GM19463 (cell line): ENCODE data around the gene TBCD.
A peak's percentile ranks its signal among the peaks of the same experiment; 100 is the strongest.
"Not testable (repeated sequence)": the region's sequence is repeated elsewhere in the genome, so short reads cannot be mapped to it uniquely, and the experiment has no call there.

ENCODE experiments used
- ATAC-seq: cut with Tn5 transposase; IDR thresholded peaks from one replicate; pipeline ENCODE4 v1.9.1; 2021; ENCODE audit warnings: mild to moderate bottlenecking, moderate library complexity; ENCODE audit not compliant: unreplicated experiment

The TBCD gene

DNA sequence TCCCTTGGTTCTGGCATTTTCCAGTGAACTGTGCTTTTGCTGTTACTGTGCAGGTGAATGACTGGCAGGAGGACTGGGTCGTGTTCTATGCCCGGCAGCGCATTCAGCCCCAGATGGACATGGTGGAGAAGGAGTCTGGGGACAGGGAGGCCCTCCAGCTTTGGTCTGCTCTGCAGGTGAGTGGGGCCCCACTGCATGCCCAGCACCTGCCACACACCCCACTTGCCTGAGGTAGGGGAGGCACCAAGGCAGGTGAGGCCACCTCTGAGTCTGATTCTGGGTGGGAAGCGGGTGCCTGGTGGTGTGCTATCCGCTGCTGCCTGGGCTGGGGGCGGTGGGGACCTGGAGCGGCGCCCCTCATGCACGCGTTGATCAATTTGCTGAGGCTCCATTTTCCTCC, 25.4 kb upstream of the TBCD start:
- no peak for ATAC-seq

DNA sequence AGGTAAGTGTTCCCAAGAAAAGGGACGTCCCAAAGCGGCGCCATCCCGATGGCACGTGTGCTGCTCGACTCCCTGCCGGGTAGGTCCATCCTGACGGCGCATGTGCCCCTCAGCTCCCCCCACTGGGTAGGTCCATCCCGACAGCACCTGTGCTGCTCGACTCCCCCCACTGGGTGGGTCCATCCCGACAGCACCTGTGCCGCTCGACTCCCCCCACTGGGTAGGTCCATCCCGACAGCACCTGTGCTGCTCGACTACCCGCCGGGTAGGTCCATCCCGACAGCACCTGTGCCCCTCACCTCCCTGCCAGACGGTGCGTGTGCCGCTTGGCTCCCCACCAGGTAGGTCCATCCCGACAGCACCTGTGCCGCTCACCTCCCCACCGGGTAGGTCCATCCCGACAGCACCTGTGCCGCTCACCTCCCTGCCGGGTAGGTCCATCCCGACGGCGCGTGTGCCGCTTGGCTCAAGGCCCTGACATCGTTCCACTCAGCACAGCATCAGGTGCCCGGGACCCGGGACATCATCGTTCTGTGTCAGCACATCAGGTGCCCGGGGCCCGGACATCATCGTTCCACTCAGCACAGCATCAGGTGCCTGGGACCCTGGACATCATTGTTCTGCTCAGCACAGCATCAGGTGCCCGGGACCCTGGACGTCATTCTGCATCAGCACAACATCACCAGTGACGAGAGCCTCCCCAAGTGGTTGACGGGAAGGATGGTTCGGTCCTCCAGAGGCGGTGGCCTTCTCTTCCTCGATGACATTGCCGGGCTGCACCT, 22.2 kb upstream of the TBCD start:
- no peak for ATAC-seq

DNA sequence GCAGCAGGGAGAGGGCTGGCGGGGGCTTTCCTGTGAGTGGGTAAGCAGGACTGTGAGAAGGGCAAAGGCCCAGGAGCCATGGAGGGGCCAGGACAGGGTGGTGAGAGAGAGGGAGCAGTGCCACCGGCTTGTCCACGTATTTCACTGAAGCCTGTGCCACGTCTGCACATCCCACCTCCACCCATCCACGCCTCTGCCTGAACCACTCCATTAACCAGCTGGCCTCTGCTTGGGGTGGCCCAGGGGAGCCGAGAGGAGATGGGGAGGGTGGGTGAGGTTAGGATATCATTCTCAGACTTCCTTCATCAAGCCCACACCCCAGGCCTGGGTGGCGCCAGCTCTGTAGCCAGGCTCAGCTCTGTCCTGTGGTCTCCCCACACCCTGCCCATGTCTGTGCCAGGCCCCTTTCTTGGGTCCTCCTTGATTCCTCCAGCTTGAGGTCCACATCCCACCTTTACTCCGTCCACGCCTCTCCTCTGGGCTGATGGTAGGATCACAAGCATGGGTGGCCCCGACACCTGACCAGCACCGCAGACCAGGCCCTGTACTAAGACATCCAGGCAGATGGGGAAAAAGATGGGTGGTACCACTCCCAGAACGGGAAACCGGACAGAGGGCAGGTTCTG, 19.6 kb upstream of the TBCD start:
- no peak for ATAC-seq

DNA sequence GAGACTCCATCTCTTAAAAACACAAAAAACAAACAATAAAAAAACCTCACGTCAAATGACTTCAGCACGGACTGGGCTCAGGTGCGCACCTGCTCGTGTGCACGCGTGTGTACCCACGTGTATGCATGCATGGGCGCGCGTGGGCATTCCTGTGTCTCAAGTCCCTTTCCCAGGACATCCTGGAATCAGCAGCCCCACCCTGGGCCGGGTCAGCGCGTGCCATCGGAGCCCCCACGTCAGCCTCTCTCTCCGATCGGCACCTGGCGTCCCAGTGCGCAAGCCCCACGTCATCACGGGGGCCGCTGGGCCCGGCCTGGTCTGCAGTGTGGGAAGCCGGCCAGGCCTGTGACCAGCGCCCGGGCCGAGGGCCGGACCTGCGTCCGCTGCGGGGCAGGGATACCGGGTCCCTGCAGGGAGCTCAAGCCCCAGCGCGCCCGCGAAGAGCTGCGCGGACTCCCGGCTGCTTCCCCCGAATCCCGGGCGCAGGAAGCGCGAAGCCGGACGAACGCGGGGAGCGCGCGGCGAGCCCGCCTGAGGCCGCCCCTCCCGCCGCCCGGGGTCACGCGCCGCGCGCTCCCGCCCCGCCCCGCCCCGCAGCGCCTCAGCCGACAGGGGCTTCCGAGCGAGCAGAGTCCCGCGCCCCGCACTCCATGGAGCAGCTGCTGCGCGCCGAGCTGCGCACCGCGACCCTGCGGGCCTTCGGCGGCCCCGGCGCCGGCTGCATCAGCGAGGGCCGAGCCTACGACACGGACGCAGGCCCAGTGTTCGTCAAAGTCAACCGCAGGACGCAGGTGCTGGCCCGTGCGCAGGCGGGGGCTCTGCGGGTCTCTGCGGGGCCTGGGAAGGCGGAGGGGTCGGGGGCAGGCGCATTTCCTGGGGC, 16.6 kb upstream of the TBCD start, which contains the start of gene FN3K:
FN3K (plus strand) TSS at position 629 of the 880 bp plus-strand sequence; CDS start at position 651, 22 bp downstream.
- no peak for ATAC-seq

DNA sequence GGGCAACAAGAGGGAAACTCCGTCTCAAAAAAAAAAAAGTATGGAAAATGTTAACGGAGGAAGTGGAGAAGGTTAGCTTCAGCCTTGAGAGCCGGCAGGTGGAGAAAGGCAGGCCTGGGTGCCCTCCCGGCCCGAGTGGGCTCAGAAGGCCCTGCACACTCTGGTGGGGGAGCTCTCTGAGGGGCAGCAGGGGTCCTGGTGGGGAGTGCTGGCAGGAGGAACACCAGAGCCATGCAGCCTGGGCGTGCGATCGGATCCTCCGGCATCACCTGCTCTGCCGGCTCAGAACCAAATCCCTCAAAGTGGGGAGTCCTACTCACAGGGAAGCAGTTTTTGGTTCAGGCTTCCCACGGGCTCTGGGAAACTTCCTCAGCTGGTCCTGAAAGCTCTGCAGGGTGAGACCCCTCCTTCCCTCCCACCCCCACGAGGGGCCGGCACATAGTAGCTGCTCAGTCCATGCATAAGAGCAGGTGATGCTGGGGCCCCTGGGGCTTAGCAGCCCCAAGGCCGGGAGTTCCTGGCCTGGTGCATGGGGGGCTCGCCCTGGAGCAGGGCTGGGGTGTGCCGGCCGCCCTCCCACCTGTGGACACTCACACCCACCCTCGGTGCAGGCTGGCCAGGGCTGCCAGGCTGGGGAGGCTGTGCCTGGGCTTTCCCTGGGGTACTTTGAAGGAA, 15.2 kb upstream of the TBCD start:
- ATAC-seq: no peak

DNA sequence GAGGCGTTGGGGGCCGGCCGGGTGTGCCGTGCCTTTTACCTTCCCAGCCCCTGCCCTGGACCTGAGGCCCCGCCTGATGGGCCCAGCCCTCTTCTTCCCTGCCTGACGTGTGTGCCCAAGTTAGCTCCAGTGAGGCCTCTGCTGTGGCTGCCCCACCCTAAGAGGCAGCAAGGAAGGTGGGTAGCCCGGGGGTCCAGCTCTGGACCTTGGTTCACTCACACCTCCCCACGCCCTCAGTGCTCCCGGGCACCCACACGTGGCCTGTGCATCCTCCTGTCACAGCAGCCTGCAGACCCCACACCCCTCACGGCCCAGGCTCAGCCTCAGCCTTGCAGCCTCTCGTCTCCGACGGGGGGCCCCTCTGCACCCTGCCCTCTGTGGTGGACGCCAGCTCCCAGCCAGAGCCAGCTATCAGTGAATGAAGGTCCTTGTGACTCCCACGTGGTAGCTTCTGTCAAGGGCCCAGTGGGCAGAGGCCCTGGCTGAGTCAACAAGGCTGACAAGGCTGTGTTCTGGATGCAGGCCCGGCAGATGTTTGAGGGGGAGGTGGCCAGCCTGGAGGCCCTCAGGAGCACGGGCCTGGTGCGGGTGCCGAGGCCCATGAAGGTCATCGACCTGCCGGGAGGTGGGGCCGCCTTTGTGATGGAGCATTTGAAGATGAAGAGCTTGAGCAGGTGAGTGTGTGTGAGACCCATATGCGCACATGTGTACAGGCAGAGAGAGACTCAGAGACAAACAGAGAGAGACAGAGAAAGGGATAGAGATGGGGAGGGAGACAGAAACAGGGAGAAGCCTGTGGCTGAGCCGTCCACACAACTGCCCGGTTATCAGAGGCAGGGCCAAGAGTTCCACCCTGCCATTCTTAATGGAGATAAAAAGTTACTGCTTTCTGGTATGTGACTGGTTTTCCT, 13.6 kb upstream of the TBCD start:
- ATAC-seq: no peak

DNA sequence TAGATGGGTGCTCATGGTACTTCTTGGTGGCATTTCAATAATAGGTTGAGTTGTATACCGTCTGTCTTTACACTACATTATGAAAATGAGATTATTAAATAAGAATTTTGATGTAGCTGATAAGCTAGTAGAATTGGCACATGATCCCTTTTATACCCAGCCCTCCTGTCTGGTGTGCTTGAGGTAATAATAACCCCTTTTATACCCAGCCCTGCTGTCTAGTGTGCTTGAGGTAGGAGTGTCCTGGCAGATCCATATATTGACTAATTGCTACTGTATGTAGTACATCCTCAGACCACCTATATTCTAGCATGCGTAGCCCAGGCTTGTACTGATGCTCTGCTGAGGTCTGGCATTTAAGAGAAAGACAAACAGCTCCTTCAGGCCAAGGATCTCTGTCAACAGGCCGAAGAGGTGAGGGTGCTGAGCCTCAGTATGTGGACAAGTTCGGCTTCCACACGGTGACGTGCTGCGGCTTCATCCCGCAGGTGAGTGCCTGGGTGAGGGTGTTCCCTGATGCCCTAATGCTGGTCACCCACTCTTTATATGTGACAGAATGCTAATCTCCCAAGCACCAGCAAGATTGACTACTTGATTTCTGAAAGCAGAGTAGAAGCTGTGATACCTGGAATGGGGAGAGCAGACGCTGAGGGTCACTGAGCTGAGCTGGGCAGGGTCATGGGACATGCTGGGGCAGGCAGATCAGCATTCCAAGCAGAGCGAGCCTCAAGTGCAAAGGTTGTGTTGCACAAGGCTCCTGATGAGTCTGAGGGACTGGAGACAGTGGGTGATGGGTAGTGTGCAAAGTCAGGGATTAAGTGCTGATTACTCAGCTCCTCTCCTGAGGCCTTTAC, 10.7 kb upstream of the TBCD start:
- no peak for ATAC-seq

DNA sequence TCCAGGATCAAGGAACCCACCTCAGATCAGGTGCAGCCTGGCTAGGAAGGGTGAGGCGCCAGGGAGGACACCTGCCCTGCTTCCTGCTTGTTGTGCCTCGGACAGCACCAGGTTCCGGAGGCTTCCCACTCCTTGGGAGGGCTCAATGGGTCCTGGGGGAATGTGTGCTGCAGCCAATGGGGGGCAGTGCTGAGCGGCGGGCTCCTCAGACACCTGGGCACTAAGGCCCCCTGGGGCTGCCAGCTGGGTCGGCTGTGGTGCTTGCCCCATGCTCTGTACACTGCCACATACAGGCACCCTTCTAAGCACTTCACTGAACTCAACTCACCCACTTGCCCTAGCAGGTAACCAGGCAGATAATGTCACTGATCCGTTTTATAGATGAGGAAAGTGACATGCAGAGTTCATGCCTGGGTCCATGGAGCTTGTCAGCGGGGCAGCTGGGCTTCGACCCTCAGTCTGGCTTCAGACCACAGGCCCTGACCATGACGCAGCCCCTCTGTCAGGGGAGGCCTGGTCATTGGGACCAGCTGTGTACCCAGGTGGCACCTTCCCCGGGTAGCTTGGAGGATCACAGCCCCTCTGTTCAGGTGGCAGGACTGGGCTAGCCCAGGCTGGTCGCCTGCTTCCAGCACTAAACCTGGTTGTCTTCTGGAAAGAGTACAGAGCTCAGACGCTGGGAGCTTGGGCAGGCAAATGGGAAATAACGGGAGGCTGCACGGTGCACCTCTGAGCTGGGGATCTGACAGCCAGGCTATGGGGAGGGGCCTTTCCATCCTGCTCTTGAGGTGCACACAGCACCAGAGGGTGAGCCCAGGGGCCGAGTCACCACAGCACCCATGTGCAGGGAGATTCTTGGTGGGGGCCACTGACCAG, 8.3 kb upstream of the TBCD start:
- ATAC-seq: no peak

DNA sequence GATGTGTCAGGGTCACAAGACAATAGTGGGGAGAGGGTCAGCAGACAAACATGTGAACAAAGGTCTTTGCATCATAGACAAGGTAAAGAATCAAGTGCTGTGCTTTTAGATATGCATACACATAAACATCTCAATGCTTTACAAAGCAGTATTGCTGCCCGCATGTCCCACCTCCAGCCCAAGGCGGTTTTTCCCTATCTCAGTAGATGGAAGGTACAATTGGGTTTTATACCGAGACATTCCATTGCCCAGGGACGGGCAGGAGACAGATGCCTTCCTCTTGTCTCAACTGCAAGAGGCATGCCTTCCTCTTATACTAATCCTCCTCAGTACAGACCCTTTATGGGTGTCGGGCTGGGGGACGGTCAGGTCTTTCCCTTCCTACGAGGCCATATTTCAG, 7.1 kb upstream of the TBCD start:
- ATAC-seq: not testable (repeated sequence)

DNA sequence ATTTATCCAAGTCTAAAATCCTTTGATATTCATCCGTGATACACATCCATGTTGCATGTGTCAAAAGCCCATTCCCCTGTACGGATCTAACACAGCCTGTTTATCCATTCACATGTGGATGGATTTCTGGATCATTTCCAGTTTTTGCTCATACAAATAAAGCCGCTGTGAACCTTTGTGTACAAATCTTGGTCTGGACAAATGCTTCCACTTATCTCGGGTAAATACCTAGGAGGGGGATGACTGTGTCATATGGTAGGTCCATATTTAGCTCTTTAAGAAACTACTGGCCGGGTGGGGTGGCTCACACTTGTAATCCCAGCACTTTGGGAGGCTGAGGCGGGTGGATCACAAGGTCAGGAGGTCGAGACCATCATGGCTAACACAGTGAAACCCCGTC, 6.3 kb upstream of the TBCD start:
- ATAC-seq: no peak

DNA sequence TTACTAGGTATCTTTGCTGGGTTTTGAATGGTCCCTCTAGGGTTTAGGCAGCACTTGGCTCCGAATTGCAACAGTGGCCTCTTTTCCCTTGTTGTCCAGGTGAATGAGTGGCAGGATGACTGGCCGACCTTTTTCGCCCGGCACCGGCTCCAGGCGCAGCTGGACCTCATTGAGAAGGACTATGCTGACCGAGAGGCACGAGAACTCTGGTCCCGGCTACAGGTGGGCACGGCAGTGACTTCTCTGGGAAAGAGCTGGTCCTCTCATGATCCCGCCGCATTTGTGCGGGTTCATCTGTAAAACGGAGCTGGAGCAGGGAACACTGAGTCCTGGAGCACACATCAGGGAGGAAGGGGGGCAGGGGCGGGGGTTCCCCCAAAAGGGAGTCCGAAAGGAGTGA, 3.1 kb upstream of the TBCD start:
- ATAC-seq: no peak

DNA sequence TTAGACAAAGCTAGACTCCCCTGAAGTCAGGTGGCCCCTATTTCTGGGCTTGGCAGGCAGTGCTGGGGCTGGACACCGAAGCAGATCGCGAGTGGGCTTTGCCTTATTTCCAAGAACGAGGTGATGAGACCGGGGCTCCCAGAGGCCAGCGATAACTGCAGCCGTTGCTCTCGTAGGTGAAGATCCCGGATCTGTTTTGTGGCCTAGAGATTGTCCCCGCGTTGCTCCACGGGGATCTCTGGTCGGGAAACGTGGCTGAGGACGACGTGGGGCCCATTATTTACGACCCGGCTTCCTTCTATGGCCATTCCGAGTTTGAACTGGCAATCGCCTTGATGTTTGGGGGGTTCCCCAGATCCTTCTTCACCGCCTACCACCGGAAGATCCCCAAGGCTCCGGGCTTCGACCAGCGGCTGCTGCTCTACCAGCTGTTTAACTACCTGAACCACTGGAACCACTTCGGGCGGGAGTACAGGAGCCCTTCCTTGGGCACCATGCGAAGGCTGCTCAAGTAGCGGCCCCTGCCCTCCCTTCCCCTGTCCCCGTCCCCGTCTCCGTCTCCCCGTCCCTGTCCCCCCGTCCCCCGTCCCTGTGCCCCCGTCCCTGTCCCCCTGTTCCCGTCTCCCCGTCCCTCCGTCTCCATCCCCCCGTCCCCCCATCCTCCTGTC, 1.5 kb upstream of the TBCD start:
- ATAC-seq: no peak

DNA sequence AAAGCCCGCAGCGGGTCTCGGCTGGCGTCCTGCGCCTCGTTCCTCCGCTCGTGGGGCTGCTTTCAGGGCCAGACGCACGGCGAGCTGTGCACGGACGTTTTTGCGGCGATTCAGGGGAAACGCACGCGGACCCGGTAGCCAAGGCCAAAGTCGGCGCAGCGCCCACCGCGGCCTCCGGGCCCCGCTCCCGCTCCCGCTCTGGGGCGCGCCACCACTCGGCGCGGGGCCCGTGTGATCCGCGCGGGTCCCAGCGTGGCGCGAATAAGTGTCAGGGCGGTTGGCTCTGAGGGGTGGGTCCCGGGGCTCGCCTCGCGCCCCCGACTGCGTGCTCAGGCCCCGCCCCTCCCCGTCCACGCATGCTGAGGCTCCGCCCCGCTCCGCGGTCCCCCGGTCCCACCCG, 694 bp upstream of the TBCD start:
- ATAC-seq: peak; percentile 35

DNA sequence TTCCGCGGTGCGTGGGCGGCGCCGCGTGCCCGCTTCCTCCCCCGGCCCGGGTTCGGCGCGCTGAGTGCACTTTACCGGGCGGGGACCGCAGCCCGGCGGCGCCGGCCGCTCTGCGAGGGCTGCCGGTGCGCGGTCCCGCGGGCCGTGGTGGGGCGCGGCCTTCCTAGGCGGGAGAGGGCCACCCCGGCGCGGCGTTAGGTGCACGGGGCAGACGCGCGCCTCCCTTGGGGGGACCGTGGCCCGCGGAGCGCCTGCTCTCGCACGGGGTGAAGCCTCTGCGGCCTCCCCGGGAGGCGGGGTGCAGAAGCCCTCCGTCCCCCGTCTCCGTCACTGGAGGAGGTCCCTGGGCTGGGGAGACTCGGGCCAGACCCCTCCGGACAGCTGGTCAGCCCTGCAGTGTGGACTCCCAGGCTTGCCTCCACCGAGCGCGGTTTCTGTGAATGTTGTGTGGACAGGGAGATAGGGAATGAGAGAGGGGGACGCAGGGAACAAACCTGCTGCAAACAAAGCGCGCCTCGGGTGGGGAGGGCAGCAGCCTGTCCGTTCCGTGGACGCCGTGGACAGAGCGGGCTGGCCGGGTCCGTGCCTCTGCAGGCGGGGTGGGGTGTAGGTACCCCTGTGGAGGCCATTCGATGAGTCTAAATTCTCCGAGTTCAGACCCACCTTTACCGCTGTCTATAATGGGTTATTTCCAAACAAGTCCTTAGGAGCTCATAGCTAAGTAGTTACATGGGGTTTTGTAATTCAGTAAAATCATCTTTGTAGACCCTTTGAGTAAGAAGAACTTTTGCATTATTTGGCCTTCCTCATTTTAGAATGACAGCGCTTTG, 721 bp downstream of the TBCD start:
- peak; percentile 9 for ATAC-seq

DNA sequence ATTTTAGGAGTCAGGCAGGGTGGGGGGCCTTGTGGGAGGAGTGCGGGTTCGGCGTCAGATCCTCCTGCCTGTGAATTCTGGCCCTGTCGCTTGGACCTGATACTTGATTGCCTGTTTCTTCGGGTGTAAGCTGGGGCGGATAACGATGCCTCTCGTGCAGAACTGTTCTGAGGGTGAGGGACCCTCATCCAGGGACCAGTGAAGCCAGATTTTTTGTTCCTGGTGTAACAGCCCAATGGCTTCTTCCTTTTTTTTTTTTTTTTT, 1.3 kb downstream of the TBCD start:
- no peak for ATAC-seq

DNA sequence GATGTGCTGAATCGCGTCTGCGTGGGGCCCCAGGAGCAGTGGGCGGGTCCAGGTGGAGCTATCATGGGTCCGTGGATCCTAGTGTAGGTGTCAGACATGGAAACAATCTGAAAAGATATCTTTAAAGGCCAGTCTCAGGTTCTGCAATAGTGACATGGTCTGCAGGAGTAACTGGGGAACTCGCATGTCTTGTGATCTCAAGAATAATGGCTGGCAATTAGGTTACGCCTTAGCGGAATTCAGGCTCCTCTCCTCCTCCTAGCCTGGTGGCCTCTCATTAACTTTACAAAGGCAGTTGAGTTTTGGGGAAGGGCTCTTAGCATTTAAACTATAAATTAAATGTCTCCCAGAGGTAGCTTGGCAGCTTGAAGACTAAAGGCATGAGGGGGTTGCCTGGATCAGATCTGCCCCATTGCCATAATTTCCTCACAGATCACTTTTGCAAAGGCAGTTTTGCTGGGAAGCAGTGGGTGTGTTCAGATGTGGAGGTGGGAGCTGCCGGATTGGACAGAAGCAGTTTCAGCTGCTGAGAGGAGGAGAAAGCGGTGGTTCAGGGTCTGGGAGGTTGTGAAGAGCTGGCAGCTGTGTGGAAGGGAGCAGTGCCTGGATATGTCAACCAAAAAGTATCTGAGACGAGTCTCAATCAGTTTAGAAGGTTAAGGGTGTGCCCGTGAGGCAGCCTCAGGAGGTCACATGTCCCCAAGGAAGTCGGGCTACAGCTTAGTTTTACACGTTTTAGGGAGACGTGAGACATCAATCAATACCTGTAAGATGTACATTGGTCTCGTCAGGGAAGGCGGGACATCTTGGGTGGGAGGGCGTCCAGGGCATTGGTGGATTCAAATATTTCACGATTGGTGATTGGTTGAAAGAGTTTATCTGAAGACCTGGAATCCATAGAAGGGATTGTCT, 2.7 kb downstream of the TBCD start:
- ATAC-seq: no peak
